ENCODE results near the gene MYO10. TPM values are rescaled to one million over a fixed set of nuclear protein-coding genes. Genes with fewer than 3 reads are reported as not detected.

Gene MYO10
- total and polyA plus RNA-seq, 2 donors (not counting 3 experiments of a cell fraction or from before 2014, with no cell fraction given) = 36.0 to 148 TPM

- POLR2A ChIA-PET = no interaction called here
- Histone ChIP-seq H3K9me1 (replicated peaks; ENCODE audit: control insufficient read depth, extremely low read depth, insufficient read depth, low read length) (peaks cover 3% of the 10 kb centered on the region), H3K4me3 (replicated peaks in 1 of 3; ENCODE audit: insufficient read depth in 1 of 3, low read depth in 1 of 3, low read length in 3 of 3) (no peak overlapping the region), H3K27ac (ENCODE audit: insufficient read depth, low read depth, low read length) (no peak overlapping the region), H2AFZ (ENCODE audit: low read depth, low read length) (no peak overlapping the region), H3K4me2 (ENCODE audit: insufficient read depth, low read length) (no peak overlapping the region), H3K4me1 (ENCODE audit: control insufficient read depth, extremely low read depth, insufficient read depth, low read length) (peaks cover 37% of the 10 kb centered on the region), H3K27me3 (ENCODE audit: control insufficient read depth in 2 of 2, insufficient read depth in 2 of 2, low read length in 2 of 2) (no peaks in the 10 kb centered on the region), H3K9ac (replicated peaks; ENCODE audit: extremely low read depth, insufficient read depth, low read length) (no peak overlapping the region), H3K9me3 (replicated peaks; ENCODE audit: control insufficient read depth, insufficient read depth, low read length) (no peaks in the 10 kb centered on the region), H3K36me3 (ENCODE audit: control insufficient read depth in 2 of 2, extremely low read depth in 1 of 2, insufficient read depth in 2 of 2, low read length in 2 of 2) (no peaks in the 10 kb centered on the region), H3K79me2 (ENCODE audit: control insufficient read depth, insufficient read depth, low read length) (peaks cover 96% of the 10 kb centered on the region), H4K20me1 (replicated peaks; ENCODE audit: control insufficient read depth, extremely low read depth, insufficient read depth, low read length) (peaks cover 21% of the 10 kb centered on the region)
- no peak for FAIRE-seq
- CTCF ChIA-PET = no interaction called here
- no TSS peak for BruUV-seq (replicated peaks)
- peak; percentile 30 for TF ChIP-seq FOS (IDR thresholded peaks at IDR 0.05; ENCODE audit: borderline replicate concordance, insufficient read depth, low read length)
- TF ChIP-seq MYC (IDR thresholded peaks at IDR 0.05; ENCODE audit: low read depth, low read length) = no peak
- TF ChIP-seq JUN (IDR thresholded peaks at IDR 0.05; ENCODE audit: borderline replicate concordance, insufficient read depth, insufficient read length, low read depth) = no peak
- no peak for TF ChIP-seq POLR2AphosphoS5 (IDR thresholded peaks at IDR 0.05; ENCODE audit: insufficient read depth, low read depth, low read length)
- intact Hi-C loops (cut with micrococcal nuclease) = no loop called here
- no peak for DNase-seq (ENCODE audit: low read depth, low spot score)
- dilution Hi-C loops (cut with MboI; ENCODE audit: extremely low pct_ligation_motif_present, low sequenced_read_pairs) = no loop called here
Observed at GRCh38 chr5:16897284-16897704, 38.8 kb downstream of the MYO10 start.

- TF ChIP-seq POLR2A (IDR thresholded peaks at IDR 0.05; ENCODE audit: low read depth, low read length) (no peak), POLR2AphosphoS5 (IDR thresholded peaks at IDR 0.05; ENCODE audit: insufficient read depth, low read depth, low read length) (no peak), JUN (IDR thresholded peaks at IDR 0.05; ENCODE audit: borderline replicate concordance, insufficient read depth, insufficient read length, low read depth) (no peak), FOS (IDR thresholded peaks at IDR 0.05; ENCODE audit: borderline replicate concordance, insufficient read depth, low read length) (no peak), CTCF (IDR thresholded peaks at IDR 0.05; ENCODE audit: extremely low read depth in 1 of 2, insufficient read depth in 1 of 2, low read depth in 1 of 2, low read length in 2 of 2) (no peak), GATA2 (IDR thresholded peaks at IDR 0.05; ENCODE audit: insufficient read depth, insufficient read length, low read depth, low read length) (no peak), MAX (IDR thresholded peaks at IDR 0.05; ENCODE audit: insufficient read depth, insufficient read length) (no peak), EZH2 (IDR thresholded peaks at IDR 0.05; ENCODE audit: borderline replicate concordance, low read depth, low read length, severe bottlenecking) (no peak), MYC (IDR thresholded peaks at IDR 0.05; ENCODE audit: low read depth, low read length) (no peak)
- no peaks in the 10 kb centered on the region for H3K27me3 ChIP-seq (ENCODE audit: control insufficient read depth in 2 of 2, insufficient read depth in 2 of 2, low read length in 2 of 2)
- no peak overlapping the region for H2AFZ ChIP-seq (ENCODE audit: low read depth, low read length)
- DNase-seq (ENCODE audit: low read depth, low spot score) (no peak), FAIRE-seq (peak; percentile 58)
- ChIA-PET CTCF (interaction anchor here (0.9 to 1.3 kb wide), 3 partner anchors 16 to 293 kb away, joined by 3 to 4 read pairs (median 3); no protein-coding TSS in a partner anchor), POLR2A (no interaction called here)
- peaks cover 96% of the 10 kb centered on the region for H3K79me2 ChIP-seq (ENCODE audit: control insufficient read depth, insufficient read depth, low read length)
- H3K9me1 ChIP-seq (replicated peaks; ENCODE audit: control insufficient read depth, extremely low read depth, insufficient read depth, low read length) = peaks cover 3% of the 10 kb centered on the region
- no peak overlapping the region for H3K9ac ChIP-seq (replicated peaks; ENCODE audit: extremely low read depth, insufficient read depth, low read length)
- no peak overlapping the region for H3K4me3 ChIP-seq (replicated peaks in 1 of 3; ENCODE audit: insufficient read depth in 1 of 3, low read depth in 1 of 3, low read length in 3 of 3)
- intact Hi-C loops (cut with micrococcal nuclease) = no loop called here
- H4K20me1 ChIP-seq (replicated peaks; ENCODE audit: control insufficient read depth, extremely low read depth, insufficient read depth, low read length) = peaks cover 21% of the 10 kb centered on the region
- H3K4me2 ChIP-seq (ENCODE audit: insufficient read depth, low read length) = no peak overlapping the region
- BruUV-seq (replicated peaks) = no TSS peak
- H3K36me3 ChIP-seq (ENCODE audit: control insufficient read depth in 2 of 2, extremely low read depth in 1 of 2, insufficient read depth in 2 of 2, low read length in 2 of 2) = no peaks in the 10 kb centered on the region
- peaks cover 37% of the 10 kb centered on the region for H3K4me1 ChIP-seq (ENCODE audit: control insufficient read depth, extremely low read depth, insufficient read depth, low read length)
- H3K9me3 ChIP-seq (replicated peaks; ENCODE audit: control insufficient read depth, insufficient read depth, low read length) = no peaks in the 10 kb centered on the region
- H3K27ac ChIP-seq (ENCODE audit: insufficient read depth, low read depth, low read length) = peak overlapping the region; percentile 20
- dilution Hi-C loops (cut with MboI; ENCODE audit: extremely low pct_ligation_motif_present, low sequenced_read_pairs) = no loop called here
Observed at GRCh38 chr5:16896767-16897166, 39.3 kb downstream of the MYO10 start.
